Measurements from ENCODE around the gene GTPBP1.

The GTPBP1 gene

DNA sequence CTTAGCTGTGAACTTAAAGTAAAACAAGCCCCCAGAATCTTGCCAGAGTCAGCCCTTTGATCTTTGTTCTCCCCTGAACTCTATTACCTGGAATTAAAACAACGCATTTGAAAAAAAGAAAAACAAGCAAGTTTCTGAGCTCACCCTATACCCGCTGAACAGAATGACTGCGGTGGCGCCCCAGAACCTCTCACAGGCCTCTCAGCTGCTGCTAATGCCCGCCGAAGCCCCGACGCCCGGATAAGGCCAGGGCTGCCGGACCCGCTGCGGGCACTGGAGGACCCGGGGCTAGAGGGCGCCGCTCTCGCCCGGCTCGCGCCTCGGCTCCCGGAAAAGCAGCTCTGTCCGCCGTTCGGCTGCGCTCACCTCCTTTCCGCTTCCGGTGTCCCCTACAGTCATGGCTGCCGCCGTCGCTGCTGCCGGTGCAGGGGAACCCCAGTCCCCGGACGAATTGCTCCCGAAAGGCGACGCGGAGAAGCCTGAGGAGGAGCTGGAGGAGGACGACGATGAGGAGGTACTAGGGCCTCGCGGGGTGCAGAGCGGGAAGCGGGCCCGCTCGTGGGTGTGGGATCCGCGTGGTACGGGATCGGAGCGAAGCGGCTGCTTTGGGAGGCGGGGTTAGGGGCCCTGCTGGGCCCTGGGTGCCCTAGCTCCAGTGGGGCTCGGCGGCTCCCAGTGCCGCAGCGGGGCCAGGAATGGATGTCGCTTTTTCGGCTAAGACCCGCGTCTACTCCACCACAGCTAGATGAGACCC is 24.0 kb upstream of the GTPBP1 start, which contains the start of gene TOMM22:
TOMM22 (plus strand) TSS at position 376 of the 754 bp plus-strand sequence; CDS start at position 398, 22 bp downstream.
- H3K27me3 ChIP-seq (ENCODE audit: insufficient read depth, low read length, poor library complexity) = no peaks in the 10 kb centered on the region
- WGBS (ENCODE audit: extremely low coverage, insufficient coverage, low lambda C conversion rate) = no CpG with 5 or more reads among the region's 60 CpGs
- H3K79me1 ChIP-seq (ENCODE audit: low read length) = peaks cover 10% of the 10 kb centered on the region
- DNase-seq = peak; percentile 92
- H2AK5ac ChIP-seq (ENCODE audit: low read length) = no peak within 1 kb of the TSS
- peak within 1 kb of the TSS; percentile 83 for H4K8ac ChIP-seq (ENCODE audit: low read depth, low read length)
- no peak within 1 kb of the TSS for H2BK120ac ChIP-seq (ENCODE audit: low read depth, low read length)
- H3K23ac ChIP-seq (ENCODE audit: low read length) = no peak within 1 kb of the TSS
- peak within 1 kb of the TSS; percentile 3 for H3K18ac ChIP-seq (ENCODE audit: low read length)
- peak within 1 kb of the TSS; percentile 78 for H2BK5ac ChIP-seq (ENCODE audit: low read length)
- peaks cover 9% of the 10 kb centered on the region for H3K79me2 ChIP-seq (ENCODE audit: control insufficient read depth, insufficient read depth, low read length)
- no peak within 1 kb of the TSS for H3K27ac ChIP-seq (ENCODE audit: low read depth, low read length)
- H3K4ac ChIP-seq (ENCODE audit: low read depth, low read length) = peak within 1 kb of the TSS; percentile 8
- peak within 1 kb of the TSS; percentile 95 for H4K5ac ChIP-seq (ENCODE audit: low read length)
- H3K4me3 ChIP-seq (ENCODE audit: low read length) = peak within 1 kb of the TSS; percentile 100
- H3K9ac ChIP-seq (ENCODE audit: low read length) = peak within 1 kb of the TSS; percentile 99
- H3K36me3 ChIP-seq (ENCODE audit: control insufficient read depth, insufficient read depth, low read length) = peaks cover 5% of the 10 kb centered on the region
- H3K4me1 ChIP-seq (ENCODE audit: control insufficient read depth, low read depth, low read length) = peaks cover 2% of the 10 kb centered on the region
- peak within 1 kb of the TSS; percentile 96 for H3K4me2 ChIP-seq (ENCODE audit: low read length)
- H3K56ac ChIP-seq (ENCODE audit: low read length) = peak within 1 kb of the TSS; percentile 100
- no peak within 1 kb of the TSS for H2BK15ac ChIP-seq (replicated peaks; ENCODE audit: low read depth)

DNA sequence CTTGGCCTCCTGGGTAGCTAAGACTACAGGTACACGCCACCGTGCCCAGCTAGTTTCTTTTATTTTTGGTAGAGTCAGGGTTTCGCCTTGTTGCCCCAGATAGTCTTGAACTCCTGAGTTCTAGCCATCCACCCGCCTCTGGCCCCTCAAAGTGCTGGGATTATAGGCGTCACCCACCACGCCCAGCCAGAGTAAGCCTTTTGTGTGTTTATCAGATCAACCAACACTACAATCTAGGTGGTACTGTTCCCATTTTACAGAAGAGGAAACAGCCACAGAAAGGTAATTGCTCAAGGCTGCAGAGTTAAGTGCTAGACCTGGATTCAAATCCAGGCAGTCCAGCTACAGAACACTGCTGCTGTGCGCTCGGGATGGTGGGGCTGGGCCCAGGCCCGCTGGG is 20.8 kb upstream of the GTPBP1 start:
- H3K56ac ChIP-seq (ENCODE audit: low read length) = no peak overlapping the region
- peaks cover 7% of the 10 kb centered on the region for H3K36me3 ChIP-seq (ENCODE audit: control insufficient read depth, insufficient read depth, low read length)
- WGBS (ENCODE audit: extremely low coverage, insufficient coverage, low lambda C conversion rate) = no CpG with 5 or more reads among the region's 9 CpGs
- H3K4me1 ChIP-seq (ENCODE audit: control insufficient read depth, low read depth, low read length) = peaks cover 2% of the 10 kb centered on the region
- peaks cover 9% of the 10 kb centered on the region for H3K79me2 ChIP-seq (ENCODE audit: control insufficient read depth, insufficient read depth, low read length)
- H3K4me3 ChIP-seq (ENCODE audit: low read length) = no peak overlapping the region
- no peak overlapping the region for H2BK15ac ChIP-seq (replicated peaks; ENCODE audit: low read depth)
- no peak overlapping the region for H2BK120ac ChIP-seq (ENCODE audit: low read depth, low read length)
- no peaks in the 10 kb centered on the region for H3K27me3 ChIP-seq (ENCODE audit: insufficient read depth, low read length, poor library complexity)
- no peak overlapping the region for H3K4ac ChIP-seq (ENCODE audit: low read depth, low read length)
- H3K18ac ChIP-seq (ENCODE audit: low read length) = no peak overlapping the region
- H2BK5ac ChIP-seq (ENCODE audit: low read length) = no peak overlapping the region
- no peak overlapping the region for H4K5ac ChIP-seq (ENCODE audit: low read length)
- H3K4me2 ChIP-seq (ENCODE audit: low read length) = no peak overlapping the region
- peaks cover 12% of the 10 kb centered on the region for H3K79me1 ChIP-seq (ENCODE audit: low read length)
- H3K23ac ChIP-seq (ENCODE audit: low read length) = no peak overlapping the region
- H2AK5ac ChIP-seq (ENCODE audit: low read length) = no peak overlapping the region
- no peak overlapping the region for H3K9ac ChIP-seq (ENCODE audit: low read length)
- no peak for DNase-seq
- no peak overlapping the region for H4K8ac ChIP-seq (ENCODE audit: low read depth, low read length)
- H3K27ac ChIP-seq (ENCODE audit: low read depth, low read length) = no peak overlapping the region

DNA sequence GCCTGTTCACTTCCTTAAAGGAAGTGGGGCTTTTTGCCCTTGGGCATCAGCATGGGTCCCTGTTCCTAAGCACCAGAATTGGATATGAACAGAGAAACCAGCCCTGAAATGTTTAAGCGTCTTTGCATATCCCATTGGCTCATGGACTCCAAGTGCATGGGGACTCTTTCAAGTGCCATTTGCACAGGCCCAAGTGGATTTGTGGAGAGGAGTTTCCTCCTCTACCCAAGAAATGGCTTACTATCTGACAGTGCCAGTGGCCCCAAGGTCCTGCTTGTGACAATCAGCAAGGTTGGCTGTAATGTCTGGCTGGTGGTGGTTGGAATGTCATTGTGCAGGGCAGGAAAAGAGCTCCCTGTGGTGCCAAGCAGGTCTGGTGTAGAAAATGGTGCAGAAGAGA is 20.0 kb upstream of the GTPBP1 start:
- H3K23ac ChIP-seq (ENCODE audit: low read length) = no peak overlapping the region
- H3K27me3 ChIP-seq (ENCODE audit: insufficient read depth, low read length, poor library complexity) = no peaks in the 10 kb centered on the region
- no peak overlapping the region for H2BK5ac ChIP-seq (ENCODE audit: low read length)
- H3K79me1 ChIP-seq (ENCODE audit: low read length) = peaks cover 12% of the 10 kb centered on the region
- no peak overlapping the region for H4K8ac ChIP-seq (ENCODE audit: low read depth, low read length)
- H3K4me2 ChIP-seq (ENCODE audit: low read length) = no peak overlapping the region
- H3K36me3 ChIP-seq (ENCODE audit: control insufficient read depth, insufficient read depth, low read length) = peaks cover 7% of the 10 kb centered on the region
- no peak overlapping the region for H2BK15ac ChIP-seq (replicated peaks; ENCODE audit: low read depth)
- H2BK120ac ChIP-seq (ENCODE audit: low read depth, low read length) = no peak overlapping the region
- no peak overlapping the region for H3K4me3 ChIP-seq (ENCODE audit: low read length)
- no peak for DNase-seq
- no peak overlapping the region for H4K5ac ChIP-seq (ENCODE audit: low read length)
- H3K4ac ChIP-seq (ENCODE audit: low read depth, low read length) = no peak overlapping the region
- H3K79me2 ChIP-seq (ENCODE audit: control insufficient read depth, insufficient read depth, low read length) = peaks cover 9% of the 10 kb centered on the region
- no CpG with 5 or more reads among the region's 1 CpG for WGBS (ENCODE audit: extremely low coverage, insufficient coverage, low lambda C conversion rate)
- H3K27ac ChIP-seq (ENCODE audit: low read depth, low read length) = no peak overlapping the region
- H2AK5ac ChIP-seq (ENCODE audit: low read length) = no peak overlapping the region
- H3K9ac ChIP-seq (ENCODE audit: low read length) = no peak overlapping the region
- no peak overlapping the region for H3K56ac ChIP-seq (ENCODE audit: low read length)
- no peak overlapping the region for H3K18ac ChIP-seq (ENCODE audit: low read length)
- peaks cover 2% of the 10 kb centered on the region for H3K4me1 ChIP-seq (ENCODE audit: control insufficient read depth, low read depth, low read length)

DNA sequence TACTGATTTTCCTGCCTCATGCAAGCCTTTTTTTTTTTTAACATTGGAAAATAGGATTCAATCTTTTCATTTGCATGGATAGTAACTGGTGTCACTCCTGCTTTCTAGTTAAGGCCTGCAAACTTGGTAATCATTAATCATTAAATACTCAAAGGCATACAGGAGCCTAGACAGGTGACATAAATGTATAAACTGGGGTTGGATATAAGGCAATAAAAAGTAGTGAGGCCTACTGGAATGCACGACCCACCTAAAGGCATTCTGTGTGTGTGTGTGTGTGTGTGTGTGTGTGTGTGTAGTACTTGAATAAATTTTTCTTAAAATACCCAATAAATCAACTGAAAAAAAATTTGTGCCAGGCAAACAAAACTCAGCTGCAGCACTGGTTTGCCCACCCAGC is 16.1 kb upstream of the GTPBP1 start:
- H3K36me3 ChIP-seq (ENCODE audit: control insufficient read depth, insufficient read depth, low read length) = peaks cover 3% of the 10 kb centered on the region
- H2BK5ac ChIP-seq (ENCODE audit: low read length) = no peak overlapping the region
- H3K4me3 ChIP-seq (ENCODE audit: low read length) = no peak overlapping the region
- no peak overlapping the region for H3K4me2 ChIP-seq (ENCODE audit: low read length)
- no peak overlapping the region for H2BK120ac ChIP-seq (ENCODE audit: low read depth, low read length)
- H3K27me3 ChIP-seq (ENCODE audit: insufficient read depth, low read length, poor library complexity) = no peaks in the 10 kb centered on the region
- H3K79me2 ChIP-seq (ENCODE audit: control insufficient read depth, insufficient read depth, low read length) = no peaks in the 10 kb centered on the region
- H2BK15ac ChIP-seq (replicated peaks; ENCODE audit: low read depth) = no peak overlapping the region
- H3K4ac ChIP-seq (ENCODE audit: low read depth, low read length) = no peak overlapping the region
- no peak overlapping the region for H2AK5ac ChIP-seq (ENCODE audit: low read length)
- H4K8ac ChIP-seq (ENCODE audit: low read depth, low read length) = no peak overlapping the region
- H3K27ac ChIP-seq (ENCODE audit: low read depth, low read length) = no peak overlapping the region
- WGBS (ENCODE audit: extremely low coverage, insufficient coverage, low lambda C conversion rate) = no CpG with 5 or more reads among the region's 1 CpG
- no peak overlapping the region for H3K9ac ChIP-seq (ENCODE audit: low read length)
- H4K5ac ChIP-seq (ENCODE audit: low read length) = no peak overlapping the region
- H3K56ac ChIP-seq (ENCODE audit: low read length) = no peak overlapping the region
- no peak for DNase-seq
- H3K23ac ChIP-seq (ENCODE audit: low read length) = no peak overlapping the region
- H3K4me1 ChIP-seq (ENCODE audit: control insufficient read depth, low read depth, low read length) = no peaks in the 10 kb centered on the region
- H3K79me1 ChIP-seq (ENCODE audit: low read length) = peaks cover 11% of the 10 kb centered on the region
- H3K18ac ChIP-seq (ENCODE audit: low read length) = no peak overlapping the region

DNA sequence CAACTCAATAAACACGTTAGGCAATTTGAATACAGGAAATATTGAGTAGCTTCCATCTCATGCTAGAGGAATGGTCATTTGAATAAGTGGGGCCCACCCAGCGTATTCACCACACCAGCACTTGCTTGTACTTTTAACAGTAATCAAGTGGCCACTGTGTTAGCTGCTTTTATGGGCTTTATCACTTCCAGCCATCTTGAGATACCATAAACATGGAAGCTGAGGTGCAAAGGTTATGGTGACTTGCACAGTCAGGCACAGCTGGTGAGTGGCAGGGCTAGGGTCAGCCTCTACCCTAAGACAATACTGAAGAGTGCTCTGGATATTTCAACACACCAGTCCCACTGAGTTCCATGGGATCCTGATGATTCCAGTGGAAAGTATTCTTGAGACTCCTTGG is 11.7 kb upstream of the GTPBP1 start:
- H3K23ac ChIP-seq (ENCODE audit: low read length) = no peak overlapping the region
- no CpG with 5 or more reads among the region's 2 CpGs for WGBS (ENCODE audit: extremely low coverage, insufficient coverage, low lambda C conversion rate)
- H3K27me3 ChIP-seq (ENCODE audit: insufficient read depth, low read length, poor library complexity) = no peaks in the 10 kb centered on the region
- H4K5ac ChIP-seq (ENCODE audit: low read length) = no peak overlapping the region
- H3K79me1 ChIP-seq (ENCODE audit: low read length) = peaks cover 12% of the 10 kb centered on the region
- H3K4ac ChIP-seq (ENCODE audit: low read depth, low read length) = no peak overlapping the region
- H2AK5ac ChIP-seq (ENCODE audit: low read length) = no peak overlapping the region
- no peak overlapping the region for H3K18ac ChIP-seq (ENCODE audit: low read length)
- no peak overlapping the region for H2BK5ac ChIP-seq (ENCODE audit: low read length)
- no peak overlapping the region for H4K8ac ChIP-seq (ENCODE audit: low read depth, low read length)
- peaks cover under 1% of the 10 kb centered on the region for H3K4me1 ChIP-seq (ENCODE audit: control insufficient read depth, low read depth, low read length)
- H3K27ac ChIP-seq (ENCODE audit: low read depth, low read length) = no peak overlapping the region
- no peak for DNase-seq
- no peak overlapping the region for H3K56ac ChIP-seq (ENCODE audit: low read length)
- H3K79me2 ChIP-seq (ENCODE audit: control insufficient read depth, insufficient read depth, low read length) = peaks cover 7% of the 10 kb centered on the region
- no peak overlapping the region for H2BK120ac ChIP-seq (ENCODE audit: low read depth, low read length)
- no peak overlapping the region for H3K9ac ChIP-seq (ENCODE audit: low read length)
- H3K4me2 ChIP-seq (ENCODE audit: low read length) = no peak overlapping the region
- no peak overlapping the region for H3K4me3 ChIP-seq (ENCODE audit: low read length)
- no peaks in the 10 kb centered on the region for H3K36me3 ChIP-seq (ENCODE audit: control insufficient read depth, insufficient read depth, low read length)
- no peak overlapping the region for H2BK15ac ChIP-seq (replicated peaks; ENCODE audit: low read depth)

DNA sequence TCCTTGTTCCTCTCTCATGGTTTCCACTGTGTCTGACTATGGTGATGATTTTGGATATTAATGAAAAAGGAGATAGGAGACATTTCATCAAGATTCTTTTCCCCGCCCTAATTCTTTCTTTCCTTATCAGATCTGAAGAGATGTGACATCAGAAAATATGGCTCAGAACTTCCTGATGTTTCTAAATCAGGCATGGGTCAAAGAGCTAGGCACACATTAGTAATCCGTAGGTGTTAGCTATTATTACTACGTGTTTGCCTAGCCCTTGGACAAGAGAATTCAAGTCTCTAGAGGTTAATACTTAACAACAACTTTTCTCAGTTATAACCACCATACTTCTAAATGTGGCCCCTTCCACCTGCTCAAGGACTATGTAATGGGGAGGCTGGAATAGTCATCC is 10.8 kb upstream of the GTPBP1 start:
- H3K9ac ChIP-seq (ENCODE audit: low read length) = no peak overlapping the region
- no peak overlapping the region for H3K23ac ChIP-seq (ENCODE audit: low read length)
- no peak overlapping the region for H2BK120ac ChIP-seq (ENCODE audit: low read depth, low read length)
- no peak overlapping the region for H3K18ac ChIP-seq (ENCODE audit: low read length)
- H3K36me3 ChIP-seq (ENCODE audit: control insufficient read depth, insufficient read depth, low read length) = no peaks in the 10 kb centered on the region
- H4K5ac ChIP-seq (ENCODE audit: low read length) = no peak overlapping the region
- no peak for DNase-seq
- no peak overlapping the region for H3K4me3 ChIP-seq (ENCODE audit: low read length)
- H4K8ac ChIP-seq (ENCODE audit: low read depth, low read length) = no peak overlapping the region
- peaks cover 16% of the 10 kb centered on the region for H3K79me2 ChIP-seq (ENCODE audit: control insufficient read depth, insufficient read depth, low read length)
- H3K56ac ChIP-seq (ENCODE audit: low read length) = no peak overlapping the region
- WGBS (ENCODE audit: extremely low coverage, insufficient coverage, low lambda C conversion rate) = no CpG with 5 or more reads among the region's 3 CpGs
- no peak overlapping the region for H3K27ac ChIP-seq (ENCODE audit: low read depth, low read length)
- H3K4me1 ChIP-seq (ENCODE audit: control insufficient read depth, low read depth, low read length) = peaks cover 3% of the 10 kb centered on the region
- no peak overlapping the region for H2BK5ac ChIP-seq (ENCODE audit: low read length)
- no peak overlapping the region for H3K4me2 ChIP-seq (ENCODE audit: low read length)
- H3K4ac ChIP-seq (ENCODE audit: low read depth, low read length) = no peak overlapping the region
- H3K79me1 ChIP-seq (ENCODE audit: low read length) = peaks cover 18% of the 10 kb centered on the region
- no peak overlapping the region for H2BK15ac ChIP-seq (replicated peaks; ENCODE audit: low read depth)
- H3K27me3 ChIP-seq (ENCODE audit: insufficient read depth, low read length, poor library complexity) = no peaks in the 10 kb centered on the region
- H2AK5ac ChIP-seq (ENCODE audit: low read length) = no peak overlapping the region

All from mesendoderm (in vitro differentiated cells).